GM18867 (cell line): Measurements from ENCODE around the gene ANKIB1.
"Not testable (repeated sequence)": the region's sequence is repeated elsewhere in the genome, so short reads cannot be mapped to it uniquely, and the experiment has no call there.

Source experiments
- ATAC-seq: cut with Tn5 transposase; IDR thresholded peaks from one replicate; pipeline ENCODE4 v1.9.1; 2021; ENCODE audit warnings: mild to moderate bottlenecking, moderate library complexity; ENCODE audit not compliant: unreplicated experiment

ANKIB1 gene

DNA sequence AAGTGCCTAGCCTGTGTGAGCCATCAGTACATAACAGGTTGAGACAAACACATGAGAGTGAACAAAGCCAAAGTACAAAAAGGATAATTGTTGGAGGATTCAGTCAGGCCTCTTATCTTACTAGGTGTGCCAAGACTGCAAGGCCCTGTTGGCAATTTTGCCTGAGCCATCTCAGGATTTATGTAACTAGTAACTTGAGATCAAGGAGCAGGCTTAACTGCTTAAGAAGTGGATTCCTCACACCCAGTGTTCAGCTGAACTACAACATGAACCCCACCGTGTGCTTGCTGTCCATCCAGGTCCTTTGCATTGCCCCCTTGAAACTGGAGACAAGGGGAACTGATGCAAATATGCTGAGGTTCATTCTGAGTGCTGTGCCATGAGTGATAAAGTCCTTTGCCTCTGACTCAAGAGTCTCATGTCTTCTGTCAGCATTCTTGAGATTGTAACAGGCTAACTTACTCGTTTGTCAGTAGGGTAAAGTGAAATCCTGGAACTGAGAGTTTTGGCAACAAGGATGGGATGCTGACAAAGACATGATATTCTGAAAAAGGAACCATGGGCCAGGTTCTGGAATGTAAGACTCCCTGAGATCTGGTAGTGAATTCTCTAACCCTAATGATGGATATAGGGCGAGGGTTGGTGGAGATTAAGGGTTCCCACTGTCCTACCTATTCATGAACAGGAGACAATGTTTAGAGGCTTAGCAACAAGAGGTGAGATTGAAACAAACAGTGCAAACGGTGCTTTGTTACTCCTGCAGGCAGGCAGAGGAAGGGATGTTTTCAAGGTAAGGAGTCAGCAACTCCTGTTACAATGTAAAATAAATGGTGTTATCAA, 157.4 kb downstream of the ANKIB1 start:
- no peak for ATAC-seq

DNA sequence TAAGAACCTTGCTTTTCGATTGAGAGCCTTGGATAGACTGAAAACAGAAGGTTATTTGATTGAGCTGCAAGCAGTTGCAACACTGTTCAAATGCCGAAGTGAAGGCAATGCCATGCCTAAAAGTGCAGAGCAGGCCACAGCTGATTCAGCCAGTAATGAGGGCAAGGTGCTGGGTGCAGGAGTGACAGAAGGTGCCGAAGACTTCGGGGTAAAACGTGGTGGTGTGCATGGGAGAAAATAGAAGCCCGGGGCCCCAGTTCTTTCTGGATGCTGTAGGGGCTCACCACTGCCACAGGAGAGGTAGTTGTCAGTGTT, 157.9 kb downstream of the ANKIB1 start:
- ATAC-seq: no peak

DNA sequence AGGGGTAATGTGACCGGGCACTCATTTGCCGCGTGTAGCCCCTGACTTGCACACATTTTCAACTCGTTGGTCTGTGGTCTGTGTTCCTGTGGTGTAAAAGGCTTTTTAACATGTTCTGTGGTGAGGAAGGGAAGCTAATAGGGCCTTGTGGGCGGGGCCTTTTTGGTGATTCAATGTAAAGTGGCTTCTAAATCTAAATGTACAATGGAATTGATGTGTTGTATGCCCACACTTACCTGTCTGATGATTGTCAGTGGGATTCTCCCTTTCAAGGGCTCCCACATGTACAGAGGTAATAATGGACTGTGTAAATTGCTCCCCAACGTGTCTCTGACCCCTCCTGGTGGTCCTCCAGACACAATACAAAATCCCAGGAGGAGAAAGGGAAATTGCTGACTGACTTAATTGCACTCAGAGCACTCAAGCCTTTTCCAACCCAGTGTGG, 158.4 kb downstream of the ANKIB1 start:
- no peak for ATAC-seq

DNA sequence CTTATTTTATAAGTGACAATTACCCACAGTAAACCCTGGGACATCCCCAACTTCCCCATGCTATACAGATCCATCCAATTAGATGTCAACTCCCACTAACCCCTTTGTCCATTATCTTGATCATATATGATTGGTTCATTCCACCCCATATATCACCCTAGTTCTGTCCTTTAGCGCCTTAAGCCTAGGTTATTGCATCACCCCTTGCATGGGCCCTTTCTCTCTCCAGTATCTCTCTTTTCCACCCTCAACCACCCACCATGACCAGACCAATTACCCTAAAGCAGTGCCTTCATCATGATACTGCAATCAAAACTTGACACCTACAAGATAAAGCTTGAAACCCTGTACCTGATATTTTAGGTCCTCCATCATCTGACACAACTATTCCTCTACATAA, 163.6 kb downstream of the ANKIB1 start:
- ATAC-seq: no peak

DNA sequence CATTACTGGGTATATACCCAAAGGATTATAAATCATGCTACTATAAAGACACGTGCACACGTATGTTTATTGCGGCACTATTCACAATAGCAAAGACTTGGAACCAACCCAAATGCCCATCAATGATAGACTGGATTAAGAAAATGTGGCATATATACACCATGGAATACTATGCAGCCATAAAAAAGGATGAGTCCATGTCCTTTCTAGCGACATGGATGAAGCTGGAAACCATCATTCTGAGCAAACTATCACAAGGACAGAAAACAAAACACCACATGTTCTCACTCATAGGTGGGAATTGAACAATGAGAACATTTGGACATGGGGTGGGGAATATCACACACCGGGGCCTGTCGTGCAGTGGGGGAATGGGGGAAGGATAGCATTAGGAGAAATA, 164.4 kb downstream of the ANKIB1 start:
- not testable (repeated sequence) for ATAC-seq

DNA sequence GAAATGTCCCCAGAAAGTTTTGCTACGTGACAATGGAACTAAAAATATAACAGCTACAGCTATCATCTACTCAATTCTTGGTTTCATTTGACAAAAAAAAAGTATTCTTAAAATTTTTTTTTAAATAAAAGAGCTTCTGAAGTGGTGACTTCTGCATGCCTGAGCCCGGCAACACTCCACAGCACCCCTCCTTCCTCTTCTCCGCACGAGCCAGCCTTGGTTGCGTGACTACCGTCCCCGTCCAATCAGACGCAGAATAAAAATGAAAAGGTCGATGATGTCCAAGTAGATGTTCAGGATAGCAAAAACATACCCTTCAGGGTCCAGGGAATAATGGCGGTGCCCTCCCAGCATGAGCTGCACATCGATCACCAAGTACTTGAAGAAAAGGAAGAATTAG, 167.0 kb downstream of the ANKIB1 start:
- ATAC-seq: no peak

DNA sequence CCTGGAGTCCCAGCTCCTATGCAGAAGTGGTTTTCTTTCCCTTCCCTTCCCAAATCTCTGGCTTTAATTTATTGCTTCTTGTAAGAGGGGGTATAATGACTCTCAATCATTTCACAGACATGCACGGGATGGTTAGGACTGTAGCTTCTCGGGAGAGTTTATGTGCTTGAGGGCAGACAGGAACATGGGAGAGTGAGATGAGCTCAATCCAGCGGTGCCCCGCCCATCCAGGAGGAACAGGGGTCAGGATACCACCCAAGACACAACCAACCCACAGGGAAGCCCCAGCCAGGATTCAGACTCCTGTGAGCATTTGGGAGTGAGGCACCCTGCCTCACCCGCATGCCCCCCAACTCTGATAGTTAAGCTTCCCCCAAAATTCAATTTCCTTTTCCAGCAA, 167.8 kb downstream of the ANKIB1 start:
- ATAC-seq: no peak

DNA sequence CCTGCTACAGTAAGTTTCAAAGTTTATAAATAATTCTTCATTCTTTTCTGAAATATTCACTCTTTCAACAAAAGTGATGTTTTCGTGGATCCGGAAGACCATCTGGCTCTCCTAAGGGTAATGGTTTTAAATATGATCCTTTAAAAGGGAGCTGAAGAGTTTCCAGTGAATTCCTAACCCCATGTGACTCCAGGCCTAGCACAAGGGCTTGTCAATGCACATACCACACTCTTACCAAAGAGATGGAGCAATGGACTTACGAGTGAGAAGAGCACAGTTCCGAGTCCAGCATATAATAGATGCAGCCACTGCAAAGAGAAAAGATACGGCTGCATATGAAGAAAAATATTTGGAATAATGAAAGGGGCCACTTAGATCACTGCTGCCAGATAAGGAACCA, 169.5 kb downstream of the ANKIB1 start:
- no peak for ATAC-seq

DNA sequence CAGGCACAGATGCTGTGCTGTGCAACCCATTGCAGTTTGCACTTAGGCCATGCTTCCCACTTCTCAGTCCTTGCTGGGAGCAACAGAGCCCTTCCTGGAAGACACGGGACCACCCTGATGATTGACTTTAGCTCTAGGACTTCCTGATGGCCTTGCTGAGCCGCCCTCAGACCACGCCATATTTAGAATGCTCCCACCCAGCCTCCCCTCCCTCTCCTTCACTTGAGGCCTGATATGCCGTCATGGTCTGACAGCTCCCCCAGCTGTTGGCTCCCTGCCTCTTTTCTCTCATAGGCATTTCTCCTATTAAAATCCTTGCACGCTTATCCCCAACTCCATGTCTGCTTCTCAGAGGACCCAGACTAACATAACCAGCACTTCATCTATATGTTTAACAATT, 172.1 kb downstream of the ANKIB1 start:
- ATAC-seq: no peak

DNA sequence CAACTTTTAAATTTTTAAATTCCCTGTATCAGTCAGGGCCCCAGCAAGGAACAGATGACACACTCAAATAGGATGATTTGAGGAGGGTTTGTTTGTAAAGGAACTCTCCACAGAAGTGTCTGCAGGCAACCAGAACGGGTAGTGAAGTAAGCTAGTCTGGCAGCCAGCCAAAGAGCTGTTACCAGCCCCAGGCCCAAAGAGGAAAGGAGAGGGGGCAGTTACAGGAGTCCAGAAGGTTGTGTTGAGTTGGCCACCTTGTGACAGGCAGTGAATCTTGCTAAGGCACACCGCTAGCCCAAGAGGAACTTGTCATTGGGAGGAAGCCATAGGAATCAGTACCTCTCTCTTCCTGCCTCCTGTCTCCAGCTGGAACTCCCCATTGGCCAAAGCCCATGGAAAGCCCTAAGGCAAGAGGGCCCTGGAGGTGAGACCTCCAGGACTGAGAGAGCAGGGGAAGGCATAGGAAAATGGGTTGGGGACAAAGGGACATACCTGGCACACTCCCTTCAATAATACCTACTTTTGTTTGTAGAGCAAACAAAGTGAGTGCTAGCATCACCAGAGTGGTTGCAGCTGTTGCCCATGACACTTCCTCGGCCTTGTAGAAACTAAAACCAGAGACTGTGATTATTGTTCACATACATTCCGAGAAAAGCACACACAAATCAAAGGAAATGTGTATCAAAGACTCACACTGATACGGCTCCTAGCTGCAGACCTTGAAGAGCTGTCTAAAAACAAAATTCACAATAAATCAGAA, 176.1 kb downstream of the ANKIB1 start:
- no peak for ATAC-seq

DNA sequence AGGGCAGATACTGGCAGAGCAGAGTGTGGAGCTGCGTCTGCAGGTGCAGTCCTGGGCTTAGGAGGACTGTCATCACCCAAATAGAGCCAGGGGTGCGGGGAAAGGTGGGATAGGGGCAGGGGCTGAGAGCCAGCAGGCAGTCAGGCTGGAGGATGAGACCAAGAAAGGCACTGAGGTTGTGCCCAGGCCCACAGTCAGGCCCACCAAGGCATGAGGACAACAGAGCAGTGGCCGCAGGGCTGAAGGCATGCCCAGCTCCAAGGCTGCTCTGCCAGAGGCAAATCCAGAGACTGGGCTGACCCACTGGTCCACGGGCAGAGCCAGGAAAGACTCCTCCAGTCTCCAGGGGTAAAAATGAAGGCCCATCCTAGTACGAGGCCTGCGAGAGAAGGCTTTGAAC, 177.2 kb downstream of the ANKIB1 start:
- no peak for ATAC-seq

DNA sequence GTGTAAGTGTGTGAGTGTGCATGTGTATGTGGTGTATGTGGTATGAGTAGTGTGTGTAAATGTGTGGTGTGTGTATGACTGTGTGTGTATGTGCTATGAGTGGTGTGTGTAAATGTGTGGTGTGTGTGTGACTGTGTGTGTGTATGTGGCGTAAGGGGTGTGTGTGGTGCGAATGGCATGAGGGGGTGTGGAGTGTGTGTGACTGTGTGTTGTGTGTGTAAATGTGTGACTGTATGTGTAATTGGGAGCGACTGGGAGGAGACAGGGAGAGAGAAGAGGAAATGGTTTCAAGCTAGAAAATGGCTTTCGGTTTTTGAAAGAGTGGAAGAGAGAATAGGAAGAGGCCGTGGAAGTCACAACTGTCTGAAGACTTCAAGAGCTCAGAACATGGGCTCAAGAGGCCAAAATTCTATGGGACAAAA, 177.9 kb downstream of the ANKIB1 start:
- ATAC-seq: no peak

DNA sequence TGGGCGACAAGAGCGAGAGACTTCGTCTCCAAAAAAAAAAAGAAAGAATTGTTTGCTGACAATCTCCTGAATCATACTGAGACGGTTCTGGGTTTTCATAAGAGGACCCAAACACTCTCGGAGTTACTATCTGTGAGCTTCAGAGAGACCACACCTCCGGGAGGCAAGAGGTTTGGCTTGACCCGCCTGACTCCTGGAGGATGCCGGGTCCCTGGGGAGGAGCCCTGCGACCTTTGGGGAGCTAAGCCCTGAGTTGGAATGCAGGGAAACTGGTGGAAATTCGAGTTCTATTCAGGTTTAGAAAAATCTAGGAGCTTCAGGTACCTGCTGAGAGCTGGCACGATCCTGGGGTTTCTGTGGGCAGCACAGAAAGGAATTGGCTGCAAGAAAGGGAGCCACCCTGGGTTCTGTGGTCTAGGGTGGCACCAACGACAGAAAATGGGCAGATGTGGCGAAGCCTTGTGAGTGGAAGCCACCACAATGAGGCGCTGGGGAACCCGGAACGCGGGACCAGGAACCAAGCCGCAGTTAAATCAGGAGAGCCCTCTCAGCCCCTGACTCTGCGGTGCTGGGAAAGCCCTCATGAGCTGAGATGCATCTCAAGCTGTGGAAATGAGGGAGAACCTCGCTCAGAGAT, 179.7 kb downstream of the ANKIB1 start:
- no peak for ATAC-seq

DNA sequence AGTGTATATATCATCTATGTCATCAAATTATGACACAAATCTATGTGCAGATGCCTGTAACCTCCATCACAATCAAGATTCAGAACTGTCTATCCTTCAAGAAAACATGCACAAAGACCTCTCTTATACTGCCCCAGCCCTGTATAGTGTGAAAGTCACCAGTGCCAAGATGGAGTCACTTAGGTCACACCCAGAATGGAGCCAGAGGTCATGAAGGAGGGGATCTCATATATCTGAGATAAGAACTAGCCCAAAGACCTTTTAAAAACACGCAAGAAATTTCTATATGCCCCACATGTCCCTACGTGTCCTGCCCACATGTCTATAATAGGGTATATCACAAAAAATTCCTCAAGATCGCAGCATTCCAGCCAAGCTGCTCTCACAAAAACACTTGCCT, 181.4 kb downstream of the ANKIB1 start:
- no peak for ATAC-seq

DNA sequence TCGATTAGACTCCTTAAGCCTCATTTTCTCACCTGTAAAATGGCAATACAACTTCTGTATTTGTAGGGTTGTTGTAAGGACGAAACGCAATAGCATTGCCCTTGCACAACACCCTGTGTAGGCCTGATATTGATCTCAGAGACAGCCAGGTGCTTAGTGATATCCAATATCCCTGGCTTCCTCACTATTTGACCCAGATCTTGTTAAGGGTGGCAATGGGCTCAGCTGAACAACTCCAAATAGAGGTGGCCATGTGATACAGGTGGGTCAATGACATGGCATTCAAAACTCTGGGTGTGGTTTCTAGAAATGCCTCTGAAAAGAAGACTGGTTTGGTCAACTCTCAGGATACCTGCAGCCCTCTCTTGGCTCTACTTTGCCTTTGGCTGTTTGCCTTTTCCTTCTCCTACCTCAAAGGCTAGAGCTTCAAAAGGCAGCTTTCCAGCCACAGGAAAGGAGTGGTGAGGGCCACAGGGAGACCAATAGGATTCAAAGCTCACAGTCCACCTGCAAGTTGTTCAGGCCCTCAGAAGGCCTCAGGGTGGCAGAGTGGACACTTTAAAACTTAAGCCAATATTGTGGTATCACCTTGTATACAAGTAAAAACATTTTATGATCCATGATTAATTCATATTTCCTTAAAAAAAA, 186.6 kb downstream of the ANKIB1 start:
- ATAC-seq: no peak

DNA sequence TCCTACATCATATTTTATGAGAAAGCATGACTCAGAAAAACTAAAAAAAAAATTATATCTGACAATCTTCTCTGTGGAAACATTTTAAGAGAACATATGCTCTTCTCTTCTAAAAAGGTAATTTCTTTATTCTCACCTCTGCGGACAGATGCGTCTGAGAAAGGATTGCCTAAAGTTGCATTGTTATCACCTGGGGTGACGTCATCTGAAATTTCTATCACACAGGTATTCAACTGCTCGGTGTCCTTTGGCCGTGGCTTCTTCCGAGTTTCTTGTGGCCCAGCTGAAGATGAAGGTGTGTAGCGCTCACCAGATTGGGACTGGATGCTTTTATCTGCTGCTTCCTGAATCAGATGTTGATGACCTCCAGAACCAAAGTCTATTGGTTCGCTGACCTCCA, 187.2 kb downstream of the ANKIB1 start:
- ATAC-seq: no peak

DNA sequence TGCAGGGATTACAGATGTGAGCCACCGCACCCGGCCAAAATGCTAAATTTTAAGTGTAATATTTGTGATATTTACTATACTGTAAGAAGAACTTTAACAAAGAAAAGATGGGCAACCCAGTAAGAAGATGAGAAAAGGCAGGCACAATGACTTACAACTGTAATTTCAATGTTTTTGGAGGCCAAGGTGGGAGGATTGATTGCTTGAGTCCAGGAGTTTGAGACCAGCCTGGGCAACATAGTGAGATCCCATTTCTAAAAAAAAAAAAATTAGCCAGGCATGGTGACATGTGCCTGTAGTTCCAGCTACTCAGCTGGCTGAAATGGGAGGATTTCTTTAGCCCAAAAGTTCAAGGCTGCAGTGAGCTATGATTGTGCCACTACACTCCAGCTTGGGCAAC, 189.8 kb downstream of the ANKIB1 start:
- no peak for ATAC-seq

DNA sequence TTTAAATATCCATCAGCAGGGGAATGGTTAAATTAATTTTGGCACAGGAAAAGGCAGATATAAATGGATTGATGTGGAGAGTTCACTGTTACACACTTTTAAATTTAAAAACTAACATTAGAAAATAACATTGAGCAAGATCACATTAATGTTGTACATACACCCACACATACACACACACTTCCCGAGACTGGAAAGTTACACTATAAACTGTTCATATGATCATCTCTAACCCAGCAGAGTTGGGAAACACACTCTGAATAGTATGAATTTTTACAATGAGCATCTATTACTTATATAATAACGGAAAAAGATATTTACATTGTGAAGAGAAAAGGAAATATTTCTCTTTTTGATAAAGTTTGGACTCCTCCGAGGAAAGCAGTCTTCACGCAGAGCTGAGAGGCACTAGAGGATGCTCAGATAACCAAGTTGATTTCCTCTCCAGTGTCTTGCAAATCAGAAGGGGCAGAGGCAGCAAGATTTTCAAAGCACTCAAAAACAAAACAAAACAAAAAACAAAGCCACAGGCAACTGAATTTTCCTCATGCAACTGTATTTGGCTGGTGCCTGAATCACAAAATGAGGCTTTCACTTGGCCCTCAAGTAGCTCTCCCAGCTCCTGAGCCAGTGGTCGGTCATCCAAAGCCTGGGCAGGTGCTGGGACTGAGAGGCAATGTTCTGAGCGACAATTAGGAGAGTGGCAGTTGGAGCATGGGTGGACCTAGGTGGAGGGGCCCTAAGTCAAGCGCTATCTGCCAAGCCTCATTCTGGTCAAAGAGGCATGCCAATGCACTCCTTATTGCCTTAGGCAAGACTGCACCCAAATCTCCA, 191.1 kb downstream of the ANKIB1 start:
- ATAC-seq: no peak

DNA sequence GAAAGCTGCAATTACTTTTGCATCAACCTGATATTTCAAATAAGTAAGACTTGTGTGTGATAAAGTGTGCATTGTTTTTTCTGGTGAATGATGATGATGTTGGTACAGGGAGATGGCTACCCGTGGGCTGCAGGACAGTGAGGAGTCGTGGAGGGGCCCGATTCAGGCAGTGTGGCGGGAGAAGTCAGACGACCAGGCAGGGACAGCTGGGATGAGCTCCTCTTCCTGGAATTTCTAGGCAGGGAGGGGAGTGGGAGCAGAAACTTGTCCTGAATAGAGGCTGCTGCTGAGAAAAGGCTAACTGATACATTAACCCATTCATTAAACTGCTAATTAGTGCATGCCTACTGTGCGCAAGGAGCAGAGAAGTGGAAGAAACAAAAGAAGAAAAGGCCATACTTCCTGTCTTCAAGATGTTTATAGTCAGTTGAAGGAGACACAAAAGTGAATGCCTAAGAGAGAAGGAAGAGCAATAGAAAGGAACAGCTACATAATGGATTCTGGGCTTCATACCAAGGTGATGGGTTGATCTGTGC, 192.2 kb downstream of the ANKIB1 start:
- ATAC-seq: no peak

DNA sequence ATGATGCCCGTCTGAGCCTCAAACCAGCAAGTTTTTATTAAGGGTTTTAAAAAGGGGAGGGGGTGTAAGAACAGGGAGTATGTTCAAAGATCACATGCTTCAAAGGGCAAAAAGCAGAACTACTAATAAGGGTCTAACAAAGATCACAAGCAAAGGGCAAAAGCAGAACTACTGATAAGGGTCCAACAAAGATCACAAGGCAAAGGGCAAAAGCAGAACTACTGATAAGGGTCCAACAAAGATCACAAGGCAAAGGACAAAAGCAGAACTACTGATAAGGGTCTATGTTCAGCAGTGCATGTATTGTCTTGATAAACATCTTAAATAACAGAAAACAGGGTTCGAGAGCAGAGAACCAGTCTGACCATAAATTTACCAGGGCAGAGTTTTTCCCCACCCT, 196.9 kb downstream of the ANKIB1 start:
- ATAC-seq: not testable (repeated sequence)
